ENCODE measurements around the gene UGT1A10.
"Not testable (repeated sequence)": the region's sequence is repeated elsewhere in the genome, so short reads cannot be mapped to it uniquely, and the experiment has no call there.

The UGT1A10 gene

GRCh38 chr2:233636306-233636705, at the start of gene UGT1A10:
Gene UGT1A10 (plus strand): TSS chr2:233636448. CDS start chr2:233636523, 75 bp downstream.
- DNase-seq (ENCODE audit: low read depth), result not testable (repeated sequence)

- no peak for DNase-seq (ENCODE audit: low read depth)
Observed at GRCh38 chr2:233588400-233588799, 47.8 kb upstream of the UGT1A10 start.

GRCh38 chr2:233592706-233593105, 43.5 kb upstream of the UGT1A10 start:
- not testable (repeated sequence) for DNase-seq (ENCODE audit: low read depth)

- DNase-seq (ENCODE audit: low read depth), result no peak
Observed at GRCh38 chr2:233593201-233593600, 43.0 kb upstream of the UGT1A10 start.

GRCh38 chr2:233597522-233597921, 38.7 kb upstream of the UGT1A10 start:
- no peak for DNase-seq (ENCODE audit: low read depth)

GRCh38 chr2:233598952-233599351, 37.3 kb upstream of the UGT1A10 start:
- DNase-seq (ENCODE audit: low read depth), result no peak

- DNase-seq (ENCODE audit: low read depth), result no peak
Observed at GRCh38 chr2:233600386-233600785, 35.9 kb upstream of the UGT1A10 start.

- DNase-seq (ENCODE audit: low read depth), result no peak
Observed at GRCh38 chr2:233602076-233602475, 34.2 kb upstream of the UGT1A10 start.

GRCh38 chr2:233603520-233603919, 32.7 kb upstream of the UGT1A10 start:
- no peak for DNase-seq (ENCODE audit: low read depth)

GRCh38 chr2:233604826-233605225, 31.4 kb upstream of the UGT1A10 start:
- no peak for DNase-seq (ENCODE audit: low read depth)

GRCh38 chr2:233605680-233606079, 30.6 kb upstream of the UGT1A10 start:
- no peak for DNase-seq (ENCODE audit: low read depth)

GRCh38 chr2:233611284-233611683, 25.0 kb upstream of the UGT1A10 start:
- no peak for DNase-seq (ENCODE audit: low read depth)

- not testable (repeated sequence) for DNase-seq (ENCODE audit: low read depth)
Observed at GRCh38 chr2:233617476-233617875, 18.8 kb upstream of the UGT1A10 start, which contains the start of gene UGT1A8. Gene UGT1A8 (plus strand): TSS chr2:233617633. CDS start chr2:233617708, 75 bp downstream.

- no peak for DNase-seq (ENCODE audit: low read depth)
Observed at GRCh38 chr2:233620204-233620603, 16.0 kb upstream of the UGT1A10 start.

- not testable (repeated sequence) for DNase-seq (ENCODE audit: low read depth)
Observed at GRCh38 chr2:233621863-233622262, 14.4 kb upstream of the UGT1A10 start.

- DNase-seq (ENCODE audit: low read depth), result no peak
Observed at GRCh38 chr2:233627331-233628025, 8.8 kb upstream of the UGT1A10 start.

GRCh38 chr2:233638836-233639235, 2.6 kb downstream of the UGT1A10 start:
- no peak for DNase-seq (ENCODE audit: low read depth)

GRCh38 chr2:233639860-233640259, 3.6 kb downstream of the UGT1A10 start:
- no peak for DNase-seq (ENCODE audit: low read depth)

- no peak for DNase-seq (ENCODE audit: low read depth)
Observed at GRCh38 chr2:233643128-233643527, 6.9 kb downstream of the UGT1A10 start.

GRCh38 chr2:233646033-233646432, 9.8 kb downstream of the UGT1A10 start:
- DNase-seq (ENCODE audit: low read depth), result not testable (repeated sequence)

- no peak for DNase-seq (ENCODE audit: low read depth)
Observed at GRCh38 chr2:233650981-233651380, 14.7 kb downstream of the UGT1A10 start.

- no peak for DNase-seq (ENCODE audit: low read depth)
Observed at GRCh38 chr2:233651430-233651829, 15.2 kb downstream of the UGT1A10 start.

- no peak for DNase-seq (ENCODE audit: low read depth)
Observed at GRCh38 chr2:233654501-233654900, 18.3 kb downstream of the UGT1A10 start.

GRCh38 chr2:233655043-233655442, 18.8 kb downstream of the UGT1A10 start:
- DNase-seq (ENCODE audit: low read depth), result no peak

Measured in stimulated activated CD8-positive, alpha-beta memory T cell treated with anti-CD3 and anti-CD28 coated beads, Interleukin-7, amount 100 ng/mL, for 24 hours (primary cell).